SH-SY5Y (cell line): ENCODE results near the gene ACBD4.

Experiments
- GATA2 ChIP-seq: IDR thresholded peaks from 2 replicates; pipeline ENCODE4 v1.6.1; 2011; ENCODE audit warnings: mild to moderate bottlenecking, low read depth, low read length
- GATA3 ChIP-seq: IDR thresholded peaks from 2 replicates; pipeline ENCODE4 v1.6.1; 2011; ENCODE audit warnings: low read depth, mild to moderate bottlenecking, low read length, moderate library complexity

Gene ACBD4

DNA sequence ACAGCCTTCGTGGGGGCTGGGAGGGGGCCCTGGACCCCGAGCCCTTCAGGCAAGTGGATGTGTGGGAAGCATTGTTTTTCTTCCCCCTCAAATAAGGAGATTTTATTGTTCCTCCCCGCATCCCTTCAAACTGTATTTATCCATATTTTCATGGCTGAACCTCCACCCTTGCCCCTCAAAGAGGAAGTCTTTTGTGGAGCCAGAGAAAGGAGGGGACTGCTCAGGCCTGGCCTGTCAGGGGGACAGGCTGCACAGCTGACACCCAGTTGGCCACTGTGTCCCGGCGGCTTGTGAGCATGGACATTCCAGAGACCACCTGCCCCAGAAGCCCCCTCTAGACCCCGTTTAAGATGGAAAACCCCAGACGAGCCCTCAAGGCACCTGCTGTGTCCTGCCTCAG, 42.1 kb downstream of the ACBD4 start:
- TF ChIP-seq GATA3 (no peak), GATA2 (no peak)

DNA sequence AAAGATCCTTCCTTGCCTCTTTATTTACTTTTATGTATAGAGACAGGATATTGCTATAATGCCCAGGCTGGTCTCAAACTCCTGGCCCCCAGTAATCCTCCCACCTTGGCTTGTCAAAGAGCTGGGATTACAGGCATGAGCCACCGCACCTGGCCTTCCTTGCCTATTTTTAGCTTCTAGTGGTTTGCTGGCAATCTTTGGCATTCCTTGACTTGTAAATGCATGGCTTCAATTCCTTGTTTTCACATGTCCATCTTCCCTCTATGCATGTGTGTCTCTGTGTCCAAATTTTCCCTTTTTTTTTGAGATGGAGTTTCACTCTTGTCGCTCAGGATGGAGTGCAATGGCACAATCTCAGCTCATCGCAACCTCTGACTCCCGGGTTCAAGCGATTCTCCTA, 48.7 kb downstream of the ACBD4 start:
- TF ChIP-seq GATA2 (no peak), GATA3 (no peak)

DNA sequence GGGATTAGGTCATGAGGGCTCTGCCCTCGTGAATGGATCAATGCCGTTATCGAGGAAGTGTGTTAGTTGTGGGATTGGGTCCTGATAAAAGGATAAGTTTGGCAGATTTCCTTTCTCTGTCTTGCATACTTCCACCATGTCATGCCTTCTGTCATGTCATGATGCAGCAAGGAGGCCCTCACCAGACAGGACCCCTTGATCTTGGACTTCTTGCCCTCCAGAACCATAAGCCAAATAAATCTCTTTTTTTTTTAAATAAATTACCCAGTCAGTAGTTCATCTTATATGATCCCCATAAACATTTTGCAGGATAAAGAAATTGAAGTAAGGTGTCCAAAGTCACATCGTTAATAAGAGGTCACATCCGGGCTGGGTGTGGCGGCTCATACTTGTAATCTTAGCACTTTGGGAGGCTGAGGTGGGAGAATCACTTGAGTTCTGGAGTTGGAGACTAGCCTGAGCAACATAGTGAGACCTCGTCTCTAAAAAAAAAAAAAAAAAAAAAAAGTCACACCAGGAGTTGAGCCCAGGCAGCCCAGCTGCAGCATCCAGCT, 51.4 kb downstream of the ACBD4 start:
- TF ChIP-seq GATA3 (no peak), GATA2 (no peak)

DNA sequence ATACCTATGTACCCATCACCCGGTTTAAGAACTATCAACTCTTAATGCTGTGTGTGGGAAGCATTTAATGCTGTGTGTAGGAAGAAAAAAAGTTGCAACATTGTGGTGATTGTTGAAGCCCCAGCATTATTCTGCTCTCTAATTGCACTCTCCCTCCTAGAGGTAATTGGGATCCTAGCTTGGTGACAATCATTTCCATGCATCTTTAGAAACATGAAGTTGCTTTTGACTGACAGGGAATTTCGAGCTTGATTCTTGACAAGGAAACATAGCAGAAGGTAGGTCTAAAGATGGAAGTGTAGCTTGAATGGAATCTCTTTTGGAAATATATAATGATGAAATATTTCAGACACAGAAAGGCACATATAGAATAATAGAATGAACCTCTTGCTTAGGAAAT, 53.5 kb downstream of the ACBD4 start:
- TF ChIP-seq GATA3 = no peak
- no peak for TF ChIP-seq GATA2

DNA sequence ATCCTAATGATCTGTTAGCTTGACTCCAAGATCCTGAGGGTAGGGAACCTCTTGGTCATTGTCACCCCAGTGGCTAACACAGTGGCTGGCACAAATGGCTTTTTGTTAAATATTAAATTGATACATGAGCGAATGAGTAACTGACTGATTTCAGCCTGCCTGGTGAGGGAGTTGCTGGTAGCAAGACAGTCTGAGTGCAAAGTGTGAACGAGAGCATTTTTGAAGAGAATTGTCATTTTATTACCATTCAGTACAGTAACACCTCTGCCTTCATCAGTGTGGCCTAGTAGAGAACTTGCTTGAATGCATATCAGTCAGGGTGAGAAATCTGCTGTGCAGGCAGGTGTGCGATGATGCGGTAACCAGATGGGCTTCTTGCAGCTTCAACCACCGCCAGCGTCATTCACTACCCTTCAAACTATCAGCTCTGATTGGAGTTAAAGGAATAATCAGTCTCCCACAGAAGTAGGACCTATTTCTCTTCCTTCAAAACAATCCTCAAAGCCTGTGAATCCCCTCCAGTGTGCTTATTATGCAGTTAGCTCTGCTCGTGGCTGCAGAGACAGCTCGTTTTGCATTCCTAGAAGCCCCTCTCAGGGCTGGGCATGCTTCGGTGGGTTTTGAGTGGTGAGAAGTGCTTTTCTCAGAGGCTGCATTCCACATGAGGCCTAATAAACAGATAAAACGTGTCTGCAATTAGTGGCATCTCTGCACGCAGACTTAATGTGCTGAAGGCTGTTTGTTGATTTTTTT, 55.2 kb downstream of the ACBD4 start:
- no peak for TF ChIP-seq GATA3
